ENCODE data around the gene DHRS7B.
"Not testable (repeated sequence)": the region's sequence is repeated elsewhere in the genome, so short reads cannot be mapped to it uniquely, and the experiment has no call there.

Gene DHRS7B

GRCh38 chr17:21143695-21144094 lies 16.9 kb downstream of the DHRS7B start:
- no peaks in the 10 kb centered on the region for H3K4me1 Mint-ChIP-seq
- H3K27me3 Mint-ChIP-seq (ENCODE audit: low read depth, poor library complexity), result no peaks in the 10 kb centered on the region
- no peak overlapping the region for H3K4me3 Mint-ChIP-seq
- no peak for TF ChIP-seq CTCF (IDR thresholded peaks at IDR 0.05)
- DNase-seq, result no peak
- H3K9me3 Mint-ChIP-seq, result peaks cover 86% of the 10 kb centered on the region
- H3K27ac Mint-ChIP-seq, result no peak overlapping the region
- H3K36me3 Mint-ChIP-seq (ENCODE audit: low read depth), result peaks cover 82% of the 10 kb centered on the region

- DNase-seq; H3K4me1 Mint-ChIP-seq; H3K4me3 Mint-ChIP-seq; H3K27me3 Mint-ChIP-seq (ENCODE audit: low read depth, poor library complexity); H3K27ac Mint-ChIP-seq: not testable (repeated sequence)
- Mint-ChIP-seq H3K36me3 (ENCODE audit: low read depth) (peaks cover 82% of the 10 kb centered on the region), H3K9me3 (peaks cover 86% of the 10 kb centered on the region)
Measured at GRCh38 chr17:21144299-21144698, 17.5 kb downstream of the DHRS7B start.

- no peak for TF ChIP-seq CTCF (IDR thresholded peaks at IDR 0.05)
- no peaks in the 10 kb centered on the region for H3K27me3 Mint-ChIP-seq (ENCODE audit: low read depth, poor library complexity)
- H3K36me3 Mint-ChIP-seq (ENCODE audit: low read depth), result peaks cover 77% of the 10 kb centered on the region
- no peaks in the 10 kb centered on the region for H3K4me1 Mint-ChIP-seq
- peaks cover 86% of the 10 kb centered on the region for H3K9me3 Mint-ChIP-seq
- DNase-seq, result no peak
- no peak overlapping the region for H3K4me3 Mint-ChIP-seq
- no peak overlapping the region for H3K27ac Mint-ChIP-seq
Measured at GRCh38 chr17:21146362-21147015, 19.7 kb downstream of the DHRS7B start.

GRCh38 chr17:21149621-21150020 lies 22.9 kb downstream of the DHRS7B start:
- Mint-ChIP-seq H3K27me3 (ENCODE audit: low read depth, poor library complexity) (peaks cover 3% of the 10 kb centered on the region), H3K4me1 (no peaks in the 10 kb centered on the region), H3K27ac (no peak overlapping the region), H3K9me3 (peaks cover 97% of the 10 kb centered on the region), H3K4me3 (no peak overlapping the region), H3K36me3 (ENCODE audit: low read depth) (peaks cover 85% of the 10 kb centered on the region)
- TF ChIP-seq CTCF (IDR thresholded peaks at IDR 0.05), result no peak
- DNase-seq, result no peak

GRCh38 chr17:21152731-21153130 lies 26.0 kb downstream of the DHRS7B start:
- peaks cover 67% of the 10 kb centered on the region for H3K36me3 Mint-ChIP-seq (ENCODE audit: low read depth)
- DNase-seq, result no peak
- no peak for TF ChIP-seq CTCF (IDR thresholded peaks at IDR 0.05)
- peaks cover 3% of the 10 kb centered on the region for H3K27me3 Mint-ChIP-seq (ENCODE audit: low read depth, poor library complexity)
- H3K4me1 Mint-ChIP-seq, result no peaks in the 10 kb centered on the region
- no peak overlapping the region for H3K27ac Mint-ChIP-seq
- H3K9me3 Mint-ChIP-seq, result peaks cover 89% of the 10 kb centered on the region
- no peak overlapping the region for H3K4me3 Mint-ChIP-seq

- Mint-ChIP-seq H3K36me3 (ENCODE audit: low read depth) (peaks cover 37% of the 10 kb centered on the region), H3K4me3 (no peak overlapping the region), H3K27ac (no peak overlapping the region), H3K9me3 (peaks cover 47% of the 10 kb centered on the region), H3K4me1 (no peaks in the 10 kb centered on the region), H3K27me3 (ENCODE audit: low read depth, poor library complexity) (peaks cover 3% of the 10 kb centered on the region)
- no peak for DNase-seq
- TF ChIP-seq CTCF (IDR thresholded peaks at IDR 0.05), result no peak
Measured at GRCh38 chr17:21157586-21158370, 31.0 kb downstream of the DHRS7B start.
